ENCODE measurements around the gene PIR. TPM values are rescaled to one million over a fixed set of nuclear protein-coding genes. Genes with fewer than 3 reads are reported as not detected.
A peak's percentile ranks its signal among the peaks of the same experiment; 100 is the strongest.

PIR gene
- total and polyA plus RNA-seq, 9 of the 15 experiments (the other 6 are each of a cell fraction or from before 2014, with no cell fraction given) = 7.5 to 29.8 (median 11.5) TPM

- no peak for TF ChIP-seq ATF6 (CRISPR knock-in tag; IDR thresholded peaks at IDR 0.05)
- TF ChIP-seq POLR2AphosphoS5 (IDR thresholded peaks at IDR 0.05; ENCODE audit: control insufficient read depth, insufficient read depth, low read depth, low read length) = no peak
- no peak for TF ChIP-seq AFF1 (IDR thresholded peaks at IDR 0.05; ENCODE audit: low read depth in 1 of 2, partially characterized antibody in 2 of 2)
- no peak for TF ChIP-seq NELFE (IDR thresholded peaks at IDR 0.05; ENCODE audit: insufficient read depth, insufficient read length)
- no peak for TF ChIP-seq TBL1XR1 (IDR thresholded peaks at IDR 0.05; ENCODE audit: low read length in 2 of 2)
- TF ChIP-seq CTCFL (IDR thresholded peaks at IDR 0.05; ENCODE audit: borderline replicate concordance, insufficient read depth, low read depth, low read length, poor library complexity, severe bottlenecking) = no peak
- TF ChIP-seq ARID3A (IDR thresholded peaks at IDR 0.05; ENCODE audit: borderline replicate concordance, low read depth, low read length) = no peak
- no peak for TF ChIP-seq ZNF212 (CRISPR knock-in tag; IDR thresholded peaks at IDR 0.05)
- TF ChIP-seq ZBTB7A (IDR thresholded peaks at IDR 0.05; ENCODE audit: borderline replicate concordance, control insufficient read depth, low read depth, low read length) = no peak
- TF ChIP-seq SMC3 (conservative IDR thresholded peaks at IDR 0.05; ENCODE audit: insufficient read depth, low read depth, low read length) = 0 out of 2 replicates have a peak, but pooled peaks have one; percentile 48
- no peak for TF ChIP-seq ESRRA (IDR thresholded peaks at IDR 0.05; ENCODE audit: borderline replicate concordance, low read depth)
- peak; percentile 50 to 70 (median 57) for TF ChIP-seq CTCF (IDR thresholded peaks at IDR 0.05 in 2 of 3, conservative IDR thresholded peaks at IDR 0.05 in 1 of 3; ENCODE audit: insufficient read depth in 2 of 3, low read depth in 1 of 3, low read length in 3 of 3)
- TF ChIP-seq ZBTB8A (IDR thresholded peaks at IDR 0.05; ENCODE audit: partially characterized antibody) = no peak
- TF ChIP-seq RBM14 (IDR thresholded peaks at IDR 0.05; ENCODE audit: borderline replicate concordance, insufficient read depth, low read depth, low read length) = no peak
Measured at GRCh38 chrX:15349046-15349445, 144.1 kb downstream of the PIR start (continued).
